Prostate gland (tissue), 2 donors: ENCODE results near the gene WDR90. TPM values are rescaled to one million over a fixed set of nuclear protein-coding genes. Genes with fewer than 3 reads are reported as not detected.

ENCODE experiments used
- DNase-seq: peaks from one replicate; pipeline ENCODE4 v3.0.0-alpha.2; 2019; ENCODE audit warnings: low spot score
- H3K27ac ChIP-seq, 2 donors: fragments of 200-600 bp; sonication (generic); 2 replicates each; pipeline ENCODE4 v1.5.1; 2017 to 2019
- H3K27me3 ChIP-seq: fragments of 200-600 bp; sonication (generic); replicated peaks from 2 replicates; pipeline ENCODE4 v1.5.1; 2019; ENCODE audit not compliant: insufficient read depth
- H3K36me3 ChIP-seq, 2 donors: fragments of 200-600 bp; sonication (generic); 1 replicate in 1 of 2; 2 replicates in 1 of 2; pipeline versions ENCODE4 v1.5.1 to v1.8.1; 2017 to 2019
- H3K4me1 ChIP-seq: fragments of 200-600 bp; sonication (generic); replicated peaks from 2 replicates; pipeline ENCODE4 v1.5.1; 2019
- H3K4me3 ChIP-seq, 2 donors: fragments of 200-600 bp; sonication (generic); 2 replicates each; pipeline ENCODE4 v1.5.1; 2017 to 2019
- H3K9me3 ChIP-seq: fragments of 200-600 bp; sonication (generic); 2 replicates; pipeline ENCODE4 v1.5.1; 2017
- POLR2A ChIP-seq: fragments of 450-650 bp; IDR thresholded peaks from one replicate; pipeline ENCODE4 v1.6.1; 2016; ENCODE audit warnings: antibody characterized with exemption, mild to moderate bottlenecking
- POLR2AphosphoS5 ChIP-seq: sonication (generic); formaldehyde crosslinking; IDR thresholded peaks from one replicate; pipeline ENCODE4 v1.6.1; 2017; ENCODE audit warnings: antibody characterized with exemption
- WGBS: methylation state at CpG from one replicate; pipeline ENCODE4 v1.1.5; 2018; 5-methylcytosine and 5-hydroxymethylcytosine counted together
- intact Hi-C: fragments of 100-400 bp; cut with DNase I; formaldehyde crosslinking; loops from one replicate; pipeline ENCODE4 v1.14.2; 2022
- total RNA-seq, 2 donors: library from RNA; depleted of rRNA; stranded (reverse); fragments of >200 nt; gene quantifications; one replicate each; pipeline ENCODE4 v1.1.0, GENCODE V29; 2016
- TF ChIP-seq, protein P1 (sequence below), 4 experiments: fragments of 200-600 bp in 2 of 4; fragments of 450-650 bp in 2 of 4; sonication (generic) in 2 of 4; IDR thresholded peaks; 1 replicate in 3 of 4; 2 replicates in 1 of 4; pipeline ENCODE4 v1.5.1; 2016 to 2019; ENCODE audit warnings: antibody characterized with exemption in 4 of 4, mild to moderate bottlenecking in 2 of 4, moderate library complexity in 2 of 4

WDR90 gene
- 10 to 100 TPM; 36.8 to 60.4 TPM for total RNA-seq

DNA sequence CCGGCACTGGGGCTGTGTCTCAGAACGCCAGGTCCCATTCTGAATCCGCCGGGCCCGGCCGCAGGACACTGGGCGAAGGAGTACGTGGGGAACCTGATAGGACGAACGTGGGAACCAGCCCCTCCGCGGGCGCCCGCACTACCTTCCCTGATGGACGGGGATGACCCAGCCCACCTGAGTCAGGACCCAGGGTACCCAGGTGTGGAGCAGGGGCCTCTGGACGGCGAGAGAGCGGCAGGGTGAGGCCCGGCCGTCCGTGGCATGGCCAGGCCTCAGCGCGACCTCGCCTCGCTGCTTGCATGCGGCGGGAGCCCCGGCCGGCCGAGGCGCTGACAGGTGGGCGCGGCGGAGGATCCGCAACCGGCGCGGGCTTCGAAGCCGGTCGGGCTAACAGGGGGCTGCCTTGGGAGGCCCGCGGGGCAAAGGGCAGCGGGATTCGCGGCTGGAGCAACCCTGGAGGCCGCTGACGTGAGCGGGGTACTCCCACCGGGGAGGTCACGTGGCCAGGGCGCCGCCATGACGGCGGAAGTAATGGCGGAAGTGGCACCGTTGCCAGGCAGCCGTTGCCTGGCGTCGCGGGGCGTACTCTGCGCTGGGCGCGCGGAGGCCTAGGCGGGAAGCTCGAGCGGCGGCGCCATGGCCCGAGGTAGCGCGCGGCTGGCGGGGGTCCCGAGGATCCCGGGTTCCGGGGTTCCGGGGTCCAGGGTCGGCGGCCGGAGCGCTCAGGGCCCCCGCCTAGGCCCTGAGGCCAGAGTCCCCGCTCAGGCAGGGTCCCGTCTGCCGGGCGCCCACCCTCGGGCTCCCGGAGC, at the start of gene WDR90:
Gene WDR90, plus strand, starts transcription at position 585 of the 809 bp plus-strand sequence. Its CDS starts 52 bp downstream, at position 637.
- DNase-seq: peak; percentile 91
- under 1% methylated on average over 69 of the region's 91 CpGs for WGBS
- intact Hi-C loops: no loop called here
- Histone ChIP-seq H3K4me3 (peak within 1 kb of the TSS; percentile 52 to 77), H3K36me3 (no peaks in the 10 kb centered on the region), H3K4me1 (peaks cover 18% of the 10 kb centered on the region), H3K9me3 (no peaks in the 10 kb centered on the region), H3K27me3 (no peaks in the 10 kb centered on the region), H3K27ac (peak within 1 kb of the TSS; percentile 74 to 89)
- peak; percentile 43 for TF ChIP-seq POLR2A
- TF ChIP-seq, protein P1, sequence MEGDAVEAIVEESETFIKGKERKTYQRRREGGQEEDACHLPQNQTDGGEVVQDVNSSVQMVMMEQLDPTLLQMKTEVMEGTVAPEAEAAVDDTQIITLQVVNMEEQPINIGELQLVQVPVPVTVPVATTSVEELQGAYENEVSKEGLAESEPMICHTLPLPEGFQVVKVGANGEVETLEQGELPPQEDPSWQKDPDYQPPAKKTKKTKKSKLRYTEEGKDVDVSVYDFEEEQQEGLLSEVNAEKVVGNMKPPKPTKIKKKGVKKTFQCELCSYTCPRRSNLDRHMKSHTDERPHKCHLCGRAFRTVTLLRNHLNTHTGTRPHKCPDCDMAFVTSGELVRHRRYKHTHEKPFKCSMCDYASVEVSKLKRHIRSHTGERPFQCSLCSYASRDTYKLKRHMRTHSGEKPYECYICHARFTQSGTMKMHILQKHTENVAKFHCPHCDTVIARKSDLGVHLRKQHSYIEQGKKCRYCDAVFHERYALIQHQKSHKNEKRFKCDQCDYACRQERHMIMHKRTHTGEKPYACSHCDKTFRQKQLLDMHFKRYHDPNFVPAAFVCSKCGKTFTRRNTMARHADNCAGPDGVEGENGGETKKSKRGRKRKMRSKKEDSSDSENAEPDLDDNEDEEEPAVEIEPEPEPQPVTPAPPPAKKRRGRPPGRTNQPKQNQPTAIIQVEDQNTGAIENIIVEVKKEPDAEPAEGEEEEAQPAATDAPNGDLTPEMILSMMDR (IDR thresholded peaks at IDR 0.05): peak in 1 of 4 experiments; percentile 28
- peak; percentile 89 for TF ChIP-seq POLR2AphosphoS5

DNA sequence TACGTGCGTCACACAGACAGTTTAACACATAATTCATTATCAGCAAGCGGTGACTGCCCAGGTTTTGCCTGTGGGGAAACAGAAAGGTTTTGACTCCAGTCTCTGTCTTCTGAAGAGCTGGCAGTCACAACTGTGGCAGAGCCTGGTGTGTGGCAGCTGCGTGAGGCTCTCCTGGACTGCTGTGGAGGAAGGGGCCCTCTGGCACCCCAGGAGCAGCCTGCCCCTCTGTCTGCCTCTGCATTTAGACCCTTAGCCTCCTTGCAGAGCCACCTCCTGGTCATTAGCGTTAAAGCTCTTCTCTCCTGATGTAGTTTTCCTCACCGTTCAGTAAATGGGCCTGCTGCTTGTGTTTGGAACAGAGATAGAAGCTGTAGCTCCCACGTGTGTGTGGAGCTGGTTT, 48.4 kb upstream of the WDR90 start:
- Histone ChIP-seq H3K9me3 (no peaks in the 10 kb centered on the region), H3K4me3 (no peak overlapping the region), H3K27ac (no peak overlapping the region), H3K4me1 (no peaks in the 10 kb centered on the region), H3K27me3 (no peaks in the 10 kb centered on the region), H3K36me3 (peaks cover 0 to 4% of the 10 kb centered on the region in 2 donors)
- intact Hi-C loops: no loop called here
- no peak for TF ChIP-seq POLR2AphosphoS5
- TF ChIP-seq, protein P1 (IDR thresholded peaks at IDR 0.05): no peak
- no peak for TF ChIP-seq POLR2A
- no peak for DNase-seq
- 53% methylated on average over 7 of the region's 7 CpGs for WGBS

DNA sequence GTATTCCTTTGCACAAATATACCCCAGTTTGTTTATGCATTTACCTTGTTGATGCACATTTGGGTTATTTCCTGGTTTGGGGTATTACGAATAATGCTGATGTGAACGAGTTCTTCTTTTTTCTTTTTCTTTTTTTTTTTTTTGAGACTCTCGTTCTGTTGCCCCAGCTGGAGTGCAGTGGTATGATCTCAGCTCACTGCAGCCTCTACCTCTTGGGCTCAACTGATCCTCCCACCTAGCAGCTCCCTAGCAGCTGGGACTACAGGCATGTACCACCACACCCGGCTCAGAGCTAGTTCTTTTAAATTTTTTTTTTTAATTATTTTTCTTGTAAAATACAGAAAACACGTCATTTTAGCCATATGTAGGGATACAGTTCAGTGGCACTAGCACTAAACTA, 45.2 kb upstream of the WDR90 start:
- 88% methylated on average over 5 of the region's 5 CpGs for WGBS
- Histone ChIP-seq H3K27ac (no peak overlapping the region), H3K27me3 (no peaks in the 10 kb centered on the region), H3K9me3 (no peaks in the 10 kb centered on the region), H3K4me1 (no peaks in the 10 kb centered on the region), H3K4me3 (no peak overlapping the region), H3K36me3 (no peaks in the 10 kb centered on the region)
- intact Hi-C loops: no loop called here
- DNase-seq: no peak
- TF ChIP-seq, protein P1 (IDR thresholded peaks at IDR 0.05): no peak
- TF ChIP-seq POLR2AphosphoS5 (no peak), POLR2A (no peak)

DNA sequence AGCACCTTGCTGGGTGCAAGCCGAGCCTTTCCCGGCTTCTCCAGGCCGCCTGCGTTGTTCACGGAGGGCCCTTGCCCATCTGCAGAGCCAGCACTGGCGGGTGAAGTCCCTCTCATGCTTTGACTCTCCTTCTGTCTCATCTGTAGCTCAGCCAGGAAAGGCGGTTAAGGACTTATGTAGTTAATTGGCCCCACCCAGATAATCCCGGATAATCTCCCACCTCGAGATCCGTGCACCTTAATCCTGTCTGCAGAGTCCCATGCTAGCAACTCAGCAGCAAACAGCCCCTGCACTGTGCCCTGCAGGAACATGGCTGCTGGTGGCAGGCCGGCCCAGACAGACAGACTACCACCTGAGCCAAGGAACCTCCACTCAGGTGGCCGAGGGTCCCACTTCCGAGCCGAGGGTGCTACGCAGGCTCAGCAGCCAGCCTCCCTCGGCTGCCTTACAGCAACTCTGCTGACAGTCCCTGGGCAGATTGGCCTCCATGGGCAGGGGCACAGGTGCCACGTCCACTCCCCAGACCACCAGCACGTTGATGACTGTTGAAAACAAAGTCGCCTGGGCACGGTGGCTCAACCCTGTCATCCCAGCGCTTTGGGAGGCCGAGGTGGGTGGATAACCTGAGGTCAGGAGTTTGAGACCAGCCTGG, 42.4 kb upstream of the WDR90 start:
- 98% methylated on average over 22 of the region's 22 CpGs for WGBS
- DNase-seq: no peak
- TF ChIP-seq POLR2A (no peak), POLR2AphosphoS5 (no peak)
- TF ChIP-seq, protein P1 (IDR thresholded peaks at IDR 0.05): no peak
- Histone ChIP-seq H3K4me3 (no peak overlapping the region), H3K27ac (no peak overlapping the region), H3K4me1 (peaks cover 4% of the 10 kb centered on the region), H3K27me3 (no peaks in the 10 kb centered on the region), H3K36me3 (no peaks in the 10 kb centered on the region), H3K9me3 (no peaks in the 10 kb centered on the region)
- intact Hi-C loops: no loop called here
